Immature natural killer cell (primary cell): ENCODE measurements around the gene MYMK. TPM values are rescaled to one million over a fixed set of nuclear protein-coding genes. Genes with fewer than 3 reads are reported as not detected.

Source experiments
- DNase-seq, 3 donors: peaks; one replicate each; pipeline ENCODE4 v3.0.0; 2022; ENCODE audit warnings: mixed read lengths in 1 of 3
- H3K27ac Mint-ChIP-seq, 6 donors: one replicate each; pipeline ENCODE4 v1.8.0; 2020; ENCODE audit warnings: mixed read lengths in 6 of 6, mild to moderate bottlenecking in 5 of 6, inconsistent platforms in 4 of 6, moderate library complexity in 3 of 6
- H3K27me3 Mint-ChIP-seq, 3 donors: one replicate each; pipeline ENCODE4 v1.8.0; 2020 to 2021; ENCODE audit warnings: low read depth in 3 of 3, mild to moderate bottlenecking in 3 of 3, mixed read lengths in 3 of 3, moderate library complexity in 3 of 3, inconsistent platforms in 1 of 3
- H3K36me3 Mint-ChIP-seq, 3 donors: one replicate each; pipeline ENCODE4 v1.8.0; 2020; ENCODE audit warnings: mixed read lengths in 3 of 3, inconsistent platforms in 2 of 3, mild to moderate bottlenecking in 2 of 3
- H3K4me1 Mint-ChIP-seq, 2 donors: one replicate each; pipeline ENCODE4 v1.8.0; 2020; ENCODE audit warnings: inconsistent platforms in 2 of 2, mild to moderate bottlenecking in 2 of 2, mixed read lengths in 2 of 2, moderate library complexity in 1 of 2
- H3K4me3 Mint-ChIP-seq, 5 donors: one replicate each; pipeline ENCODE4 v1.8.0; 2020; ENCODE audit warnings: mild to moderate bottlenecking in 5 of 5, mixed read lengths in 5 of 5, inconsistent platforms in 3 of 5, moderate library complexity in 3 of 5
- H3K9me3 Mint-ChIP-seq, 6 donors: one replicate each; pipeline ENCODE4 v1.8.0; 2020; ENCODE audit warnings: mild to moderate bottlenecking in 6 of 6, mixed read lengths in 6 of 6, inconsistent platforms in 4 of 6, moderate library complexity in 3 of 6
- polyA plus RNA-seq, 3 donors: library from polyadenylated mRNA; unstranded; fragments of 300-500 nt; fragmentation: Illumina TruSeq; gene quantifications; one replicate each; pipeline ENCODE4 v1.2.3, GENCODE V29; 2021

MYMK gene
- polyA plus RNA-seq, 3 donors from 2014 or later: not detected

DNA sequence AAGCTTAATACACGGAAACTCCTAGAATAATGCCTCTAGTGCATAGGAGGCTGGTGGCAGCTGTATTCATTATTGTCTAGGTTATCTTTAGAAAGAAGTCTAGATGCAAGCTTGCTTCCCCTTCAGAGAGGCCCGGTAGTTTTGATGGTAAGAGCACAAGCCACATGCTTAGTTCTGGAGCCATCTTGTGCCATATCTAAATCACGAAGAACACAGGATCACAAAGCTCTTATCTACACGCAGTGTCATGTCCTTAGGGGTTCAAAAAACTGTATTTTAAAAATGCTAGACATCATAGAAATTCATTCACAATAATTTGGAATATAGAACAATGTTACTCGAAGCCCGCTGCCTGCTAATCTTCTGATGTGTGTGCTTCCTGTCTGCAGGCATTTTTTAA lies 58.8 kb downstream of the MYMK start:
- no peak for DNase-seq
- peaks cover under 1% of the 10 kb centered on the region in 2 donors for H3K4me1 Mint-ChIP-seq
- no peak overlapping the region for H3K4me3 Mint-ChIP-seq
- H3K27me3 Mint-ChIP-seq: peaks cover 0 to 2% (median 0%) of the 10 kb centered on the region in 3 donors
- H3K36me3 Mint-ChIP-seq: no peaks in the 10 kb centered on the region
- H3K27ac Mint-ChIP-seq: no peak overlapping the region
- H3K9me3 Mint-ChIP-seq: no peaks in the 10 kb centered on the region

DNA sequence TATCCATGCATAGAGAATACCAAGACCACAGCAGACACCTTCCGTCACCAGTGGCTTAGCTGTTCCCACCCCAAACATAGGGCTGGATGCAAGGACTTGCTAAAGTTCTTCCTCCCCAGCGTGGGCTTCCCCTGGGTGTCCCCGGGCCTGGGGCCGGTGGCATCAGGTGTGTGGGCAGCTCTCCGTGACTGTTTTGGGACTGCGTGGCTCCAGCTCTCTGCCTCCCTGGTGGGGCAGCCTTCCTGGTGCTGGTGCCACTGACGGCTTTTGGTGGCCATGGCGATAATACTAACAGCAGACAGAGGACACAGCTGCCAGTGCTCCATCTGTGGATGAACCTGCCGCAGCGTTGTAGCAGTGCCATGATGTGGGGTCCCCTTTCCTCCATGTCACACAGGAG lies 60.1 kb downstream of the MYMK start:
- H3K9me3 Mint-ChIP-seq: no peaks in the 10 kb centered on the region
- DNase-seq: no peak
- no peak overlapping the region for H3K4me3 Mint-ChIP-seq
- H3K27ac Mint-ChIP-seq: no peak overlapping the region
- H3K4me1 Mint-ChIP-seq: peaks cover 5 to 6% of the 10 kb centered on the region in 2 donors
- H3K36me3 Mint-ChIP-seq: no peaks in the 10 kb centered on the region
- peaks cover 0 to 6% (median 1%) of the 10 kb centered on the region in 3 donors for H3K27me3 Mint-ChIP-seq

Other genes with a start within 250 kb of the MYMK start
- gene ABO, start 249.8 kb downstream of the MYMK start, polyA plus RNA-seq: under 1 TPM in 1 of 3 donors, not detected in 2; 0.03 TPM
- 10 to 100 TPM in 1 of 3 donors, 1 to 10 TPM in 2; 3.0 to 15.5 (median 5.7) TPM for gene SURF6, start 188.8 kb downstream of the MYMK start, polyA plus RNA-seq
- gene MED22, start 176.8 kb downstream of the MYMK start, polyA plus RNA-seq: 10 to 100 TPM in 1 of 3 donors, 1 to 10 TPM in 2; 5.2 to 27.4 (median 7.0) TPM
- gene RPL7A, start 176.7 kb downstream of the MYMK start, polyA plus RNA-seq: 100 to 1,000 TPM; 459 to 791 (median 622) TPM
- gene SURF1, start 168.5 kb downstream of the MYMK start, polyA plus RNA-seq: 100 to 1,000 TPM; 104 to 153 (median 131) TPM
- 10 to 100 TPM; 30.2 to 36.9 (median 34.5) TPM for gene SURF2, start 168.4 kb downstream of the MYMK start, polyA plus RNA-seq
- 100 to 1,000 TPM; 195 to 304 (median 198) TPM for gene SURF4, start 148.9 kb downstream of the MYMK start, polyA plus RNA-seq
- gene STKLD1, start 148.6 kb downstream of the MYMK start, polyA plus RNA-seq: under 1 TPM in 2 of 3 donors, not detected in 1; 0.55 to 0.96 TPM
- gene REXO4, start 106.9 kb downstream of the MYMK start, polyA plus RNA-seq: 10 to 100 TPM in 2 of 3 donors, 1 to 10 TPM in 1; 6.9 to 27.4 (median 11.5) TPM
- gene ADAMTS13, start 102.6 kb downstream of the MYMK start, polyA plus RNA-seq: under 1 TPM in 2 of 3 donors, not detected in 1; 0.33 to 0.73 TPM
- gene CACFD1, start 65.0 kb downstream of the MYMK start, polyA plus RNA-seq: 10 to 100 TPM in 1 of 3 donors, 1 to 10 TPM in 2; 5.3 to 11.3 (median 7.4) TPM
- 1 to 10 TPM; 4.4 to 8.0 (median 4.6) TPM for gene SLC2A6, start 45.9 kb downstream of the MYMK start, polyA plus RNA-seq
- not detected for gene ADAMTSL2, start 9.7 kb upstream of the MYMK start, polyA plus RNA-seq
- not detected for gene FAM163B, start 84.4 kb upstream of the MYMK start, polyA plus RNA-seq
- not detected for gene DBH, start 111.4 kb upstream of the MYMK start, polyA plus RNA-seq
- gene SARDH, start 213.4 kb upstream of the MYMK start, polyA plus RNA-seq: 1 to 10 TPM in 2 of 3 donors, under 1 TPM in 1; 0.08 to 6.8 (median 1.2) TPM